PC-9 (cell line): ENCODE results near the gene ROBO2.

ENCODE experiments used
- EZH2 ChIP-seq: fragments of 200-600 bp; sonication (generic); IDR thresholded peaks from 2 replicates; pipeline ENCODE4 v1.8.0; 2017; ENCODE audit warnings: antibody characterized with exemption, low read depth
- TF ChIP-seq, protein P1 (sequence below): fragments of 200-600 bp; sonication (generic); conservative IDR thresholded peaks from 2 replicates; pipeline ENCODE4 v1.6.1; 2017; ENCODE audit warnings: mixed run types, antibody characterized with exemption, mild to moderate bottlenecking, moderate library complexity

GRCh38 chr3:77084511-77084910 lies 44.6 kb downstream of the ROBO2 start:
- TF ChIP-seq, protein P1, sequence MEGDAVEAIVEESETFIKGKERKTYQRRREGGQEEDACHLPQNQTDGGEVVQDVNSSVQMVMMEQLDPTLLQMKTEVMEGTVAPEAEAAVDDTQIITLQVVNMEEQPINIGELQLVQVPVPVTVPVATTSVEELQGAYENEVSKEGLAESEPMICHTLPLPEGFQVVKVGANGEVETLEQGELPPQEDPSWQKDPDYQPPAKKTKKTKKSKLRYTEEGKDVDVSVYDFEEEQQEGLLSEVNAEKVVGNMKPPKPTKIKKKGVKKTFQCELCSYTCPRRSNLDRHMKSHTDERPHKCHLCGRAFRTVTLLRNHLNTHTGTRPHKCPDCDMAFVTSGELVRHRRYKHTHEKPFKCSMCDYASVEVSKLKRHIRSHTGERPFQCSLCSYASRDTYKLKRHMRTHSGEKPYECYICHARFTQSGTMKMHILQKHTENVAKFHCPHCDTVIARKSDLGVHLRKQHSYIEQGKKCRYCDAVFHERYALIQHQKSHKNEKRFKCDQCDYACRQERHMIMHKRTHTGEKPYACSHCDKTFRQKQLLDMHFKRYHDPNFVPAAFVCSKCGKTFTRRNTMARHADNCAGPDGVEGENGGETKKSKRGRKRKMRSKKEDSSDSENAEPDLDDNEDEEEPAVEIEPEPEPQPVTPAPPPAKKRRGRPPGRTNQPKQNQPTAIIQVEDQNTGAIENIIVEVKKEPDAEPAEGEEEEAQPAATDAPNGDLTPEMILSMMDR = no peak
- TF ChIP-seq EZH2 = no peak
